Endothelial cell of umbilical vein (primary cell): Measurements from ENCODE around the gene FYB2. TPM values are rescaled to one million over a fixed set of nuclear protein-coding genes. Genes with fewer than 3 reads are reported as not detected.

ENCODE experiments used
- BruUV-seq: library from RNA; stranded (reverse); fragments of 400-500 nt; replicated peaks from 2 replicates; lab custom pipeline; 2021; lab: Mats Ljungman, UMichigan
- CTCF ChIA-PET: fragments of 300-600, 350-600 bp; sonication (Branson Sonifier 250); formaldehyde crosslinking; loops from one replicate; lab custom pipeline; 2021; ENCODE audit warnings: antibody characterized with exemption, inconsistent platforms; lab: Charles Lee
- POLR2A ChIA-PET: fragments of 300-600, 350-600 bp; sonication (Branson Sonifier 250); formaldehyde crosslinking; loops from one replicate; lab custom pipeline; 2021; ENCODE audit warnings: antibody characterized with exemption, inconsistent platforms; lab: Charles Lee
- DNase-seq: peaks from one replicate; pipeline ENCODE4 v3.0.0-alpha.2; 2011; ENCODE audit warnings: low read depth, low spot score
- FAIRE-seq: peaks from 2 replicates; lab custom pipeline; 2011; peaks lifted over from hg19 to GRCh38; lab: Jason Lieb, UNC
- H2AFZ ChIP-seq: 2 replicates; pipeline ENCODE4 v1.6.0; 2012; ENCODE audit warnings: low read depth, low read length, control low read depth, inconsistent platforms
- H3K27ac ChIP-seq: 2 replicates; pipeline ENCODE4 v1.5.1; 2011; ENCODE audit warnings: low read depth, mild to moderate bottlenecking, control low read depth, low read length, moderate library complexity; ENCODE audit not compliant: insufficient read depth
- H3K27me3 ChIP-seq, 2 experiments: 2 replicates each; pipeline versions ENCODE4 v1.6.0 to v1.6.1; 2011; ENCODE audit warnings: low read length in 2 of 2, mixed read lengths in 1 of 2; ENCODE audit not compliant: control insufficient read depth in 2 of 2, insufficient read depth in 2 of 2
- H3K36me3 ChIP-seq, 2 experiments: 2 replicates in 1 of 2; 3 replicates in 1 of 2; pipeline ENCODE4 v1.5.1; 2011; ENCODE audit warnings: low read length in 2 of 2, mild to moderate bottlenecking in 1 of 2, moderate library complexity in 1 of 2; ENCODE audit not compliant: control insufficient read depth in 2 of 2, insufficient read depth in 2 of 2; ENCODE audit errors: extremely low read depth in 1 of 2
- H3K4me1 ChIP-seq: 3 replicates; pipeline ENCODE4 v1.5.1; 2011; ENCODE audit warnings: mild to moderate bottlenecking, low read length; ENCODE audit not compliant: control insufficient read depth, insufficient read depth; ENCODE audit errors: extremely low read depth
- H3K4me2 ChIP-seq: 2 replicates; pipeline ENCODE4 v1.6.1; 2011; ENCODE audit warnings: low read length, control low read depth, mixed read lengths; ENCODE audit not compliant: insufficient read depth
- H3K4me3 ChIP-seq, 3 experiments: fragments of 200-600 bp in 1 of 3; sonication (generic), shearing (Covaris generic) in 1 of 3; replicated peaks in 1 of 3; 2 replicates each; pipeline ENCODE4 v1.5.1; 2011 to 2016; ENCODE audit warnings: control low read depth in 3 of 3, low read length in 3 of 3, mild to moderate bottlenecking in 2 of 3, inconsistent platforms in 1 of 3, low read depth in 1 of 3, moderate library complexity in 1 of 3; ENCODE audit not compliant: insufficient read depth in 1 of 3
- H3K79me2 ChIP-seq: 2 replicates; pipeline ENCODE4 v1.6.0; 2012; ENCODE audit warnings: low read length, inconsistent platforms; ENCODE audit not compliant: control insufficient read depth, insufficient read depth
- H3K9ac ChIP-seq: replicated peaks from 2 replicates; pipeline ENCODE3; 2011; ENCODE audit warnings: low read length, control low read depth; ENCODE audit not compliant: insufficient read depth; ENCODE audit errors: extremely low read depth
- H3K9me1 ChIP-seq: replicated peaks from 3 replicates; pipeline ENCODE4 v1.6.0; 2011; ENCODE audit warnings: mild to moderate bottlenecking, low read length; ENCODE audit not compliant: control insufficient read depth, insufficient read depth; ENCODE audit errors: extremely low read depth
- H3K9me3 ChIP-seq: replicated peaks from 2 replicates; pipeline ENCODE4 v1.5.1; 2012; ENCODE audit warnings: low read length, inconsistent platforms; ENCODE audit not compliant: control insufficient read depth, insufficient read depth
- H4K20me1 ChIP-seq: replicated peaks from 2 replicates; pipeline ENCODE3; 2011; ENCODE audit warnings: mild to moderate bottlenecking, low read length; ENCODE audit not compliant: control insufficient read depth, insufficient read depth; ENCODE audit errors: extremely low read depth
- EZH2 ChIP-seq: IDR thresholded peaks from 2 replicates; pipeline ENCODE4 v1.6.1; 2012; ENCODE audit warnings: borderline replicate concordance, low read depth, mild to moderate bottlenecking, moderate library complexity, low read length, inconsistent platforms; ENCODE audit not compliant: severe bottlenecking
- FOS ChIP-seq: IDR thresholded peaks from 2 replicates; pipeline ENCODE4 v1.6.1; 2011; ENCODE audit warnings: mild to moderate bottlenecking, low read length, moderate library complexity, borderline replicate concordance; ENCODE audit not compliant: insufficient read depth
- GATA2 ChIP-seq: IDR thresholded peaks from 2 replicates; pipeline ENCODE4 v1.7.0; 2011; ENCODE audit warnings: low read depth, mild to moderate bottlenecking, moderate library complexity, mixed read lengths, low read length; ENCODE audit not compliant: insufficient read length, insufficient read depth
- JUN ChIP-seq: IDR thresholded peaks from 2 replicates; pipeline ENCODE4 v1.6.1; 2011; ENCODE audit warnings: borderline replicate concordance, low read depth; ENCODE audit not compliant: insufficient read length, insufficient read depth
- POLR2A ChIP-seq: IDR thresholded peaks from 2 replicates; pipeline ENCODE4 v1.6.1; 2012; ENCODE audit warnings: low read depth, mild to moderate bottlenecking, control low read depth, low read length
- POLR2AphosphoS5 ChIP-seq: IDR thresholded peaks from 2 replicates; pipeline ENCODE4 v1.6.1; 2012; ENCODE audit warnings: low read depth, mild to moderate bottlenecking, control low read depth, low read length, moderate library complexity; ENCODE audit not compliant: insufficient read depth
- dilution Hi-C: fragments of 300-500 bp; cut with MboI; formaldehyde crosslinking; loops from one replicate; pipeline ENCODE4 v1.15.0; 2019; ENCODE audit warnings: low sequenced_read_pairs; ENCODE audit not compliant: extremely low pct_ligation_motif_present
- intact Hi-C: fragments of 100-400 bp; cut with micrococcal nuclease; formaldehyde crosslinking; loops from one replicate; pipeline ENCODE4 v1.10.0; 2022
- polyA plus RNA-seq, 4 experiments: library from polyadenylated mRNA; depleted of rRNA in 3 of 4; stranded (reverse) in 3 of 4; unstranded in 1 of 4; fragments of >200 nt; gene quantifications; 2 replicates each; pipeline versions ENCODE4 v1.2.1 to v1.2.3, GENCODE V29; 2011 to 2012; ENCODE audit warnings: missing spikeins in 1 of 4
- total RNA-seq: library from RNA; stranded (reverse); gene quantifications from 2 replicates; pipeline ENCODE4 v1.2.3, GENCODE V29; 2021

The FYB2 gene
- total and polyA plus RNA-seq, 2 donors (not counting 3 experiments of a cell fraction or from before 2014, with no cell fraction given): not detected

GRCh38 chr1:56864430-56864829 lies 45.2 kb upstream of the FYB2 start:
- no peaks in the 10 kb centered on the region for H3K4me1 ChIP-seq
- no peak overlapping the region for H3K9ac ChIP-seq
- intact Hi-C loops: no loop called here
- H3K4me3 ChIP-seq: no peak overlapping the region
- CTCF ChIA-PET: no interaction called here
- H3K27ac ChIP-seq: no peak overlapping the region
- no peaks in the 10 kb centered on the region for H4K20me1 ChIP-seq
- no peaks in the 10 kb centered on the region for H3K79me2 ChIP-seq
- no peak overlapping the region for H3K4me2 ChIP-seq
- dilution Hi-C loops: no loop called here
- H3K9me1 ChIP-seq: no peaks in the 10 kb centered on the region
- no peaks in the 10 kb centered on the region for H3K27me3 ChIP-seq
- DNase-seq (no peak), FAIRE-seq (no peak)
- H3K9me3 ChIP-seq: no peaks in the 10 kb centered on the region
- H3K36me3 ChIP-seq: no peaks in the 10 kb centered on the region
- TF ChIP-seq JUN: no peak
- no peak for TF ChIP-seq EZH2
- no peak for TF ChIP-seq POLR2AphosphoS5
- TF ChIP-seq FOS: no peak
- no peak for TF ChIP-seq POLR2A
- no TSS peak for BruUV-seq
- POLR2A ChIA-PET: no interaction called here
- no peak overlapping the region for H2AFZ ChIP-seq

GRCh38 chr1:56863265-56863992 lies 44.2 kb upstream of the FYB2 start:
- BruUV-seq: no TSS peak
- intact Hi-C loops: no loop called here
- dilution Hi-C loops: no loop called here
- no peaks in the 10 kb centered on the region for H3K27me3 ChIP-seq
- H3K9me1 ChIP-seq: no peaks in the 10 kb centered on the region
- H3K4me2 ChIP-seq: no peak overlapping the region
- CTCF ChIA-PET: no interaction called here
- POLR2A ChIA-PET: no interaction called here
- H3K9me3 ChIP-seq: no peaks in the 10 kb centered on the region
- no peaks in the 10 kb centered on the region for H3K79me2 ChIP-seq
- no peaks in the 10 kb centered on the region for H3K36me3 ChIP-seq
- no peak for DNase-seq
- no peak overlapping the region for H3K9ac ChIP-seq
- no peak overlapping the region for H3K27ac ChIP-seq
- no peaks in the 10 kb centered on the region for H3K4me1 ChIP-seq
- no peak for TF ChIP-seq GATA2
- no peak for TF ChIP-seq JUN
- H3K4me3 ChIP-seq: no peak overlapping the region
- no peak overlapping the region for H2AFZ ChIP-seq
- no peak for FAIRE-seq
- H4K20me1 ChIP-seq: no peaks in the 10 kb centered on the region
